Panc1 (cell line): ENCODE measurements around the gene CST9L. TPM values are rescaled to one million over a fixed set of nuclear protein-coding genes. Genes with fewer than 3 reads are reported as not detected.

Experiments
- ATAC-seq: fragments of 200-7000 bp; cut with Tn5 transposase; 2 replicates; pipeline ENCODE4 v1.9.1; 2020; ENCODE audit warnings: mild to moderate bottlenecking, moderate library complexity
- BruUV-seq: library from RNA; stranded (reverse); fragments of 400-500 nt; replicated peaks from 2 replicates; lab custom pipeline; 2021; lab: Mats Ljungman, UMichigan
- CTCF ChIA-PET: fragments of 300-600 bp; sonication (Branson Sonifier 250); formaldehyde crosslinking; loops from one replicate; lab custom pipeline; 2022; ENCODE audit warnings: antibody characterized with exemption; lab: Charles Lee
- POLR2A ChIA-PET: fragments of 300-600 bp; sonication (Branson Sonifier 250); formaldehyde crosslinking; loops from one replicate; lab custom pipeline; 2022; ENCODE audit warnings: antibody characterized with exemption; lab: Charles Lee
- DNase-seq: peaks from one replicate; pipeline ENCODE4 v3.0.0-alpha.2; 2010; ENCODE audit warnings: low read depth, low spot score
- H3K27ac ChIP-seq: 2 replicates; pipeline ENCODE4 v1.5.1; 2011; ENCODE audit warnings: mild to moderate bottlenecking, low read length, inconsistent platforms
- H3K27me3 ChIP-seq: fragments of 200-500 bp; sonication (Bioruptor generic); 2 replicates; pipeline ENCODE4 v1.6.0; 2014; ENCODE audit warnings: low read length, inconsistent platforms; ENCODE audit not compliant: control insufficient read depth, insufficient read depth
- H3K36me3 ChIP-seq: fragments of 200-500 bp; sonication (Bioruptor generic); 2 replicates; pipeline ENCODE4 v1.5.1; 2014; ENCODE audit warnings: inconsistent platforms, mild to moderate bottlenecking, low read length, moderate library complexity; ENCODE audit not compliant: control insufficient read depth, insufficient read depth
- H3K4me1 ChIP-seq: 2 replicates; pipeline ENCODE4 v1.5.1; 2011; ENCODE audit warnings: inconsistent platforms, mild to moderate bottlenecking, low read length, moderate library complexity; ENCODE audit not compliant: control insufficient read depth, insufficient read depth
- H3K4me3 ChIP-seq, 2 experiments: 2 replicates each; pipeline ENCODE4 v1.5.1; 2011 to 2012; ENCODE audit warnings: low read depth in 2 of 2, low read length in 2 of 2, mild to moderate bottlenecking in 2 of 2, inconsistent platforms in 1 of 2, moderate library complexity in 1 of 2
- H3K9me3 ChIP-seq: fragments of 200-500 bp; sonication (Bioruptor generic); 2 replicates; pipeline ENCODE4 v1.5.1; 2014; ENCODE audit warnings: low read depth, mild to moderate bottlenecking, inconsistent platforms, low read length, moderate library complexity; ENCODE audit not compliant: control insufficient read depth, insufficient read depth
- CTCF ChIP-seq: fragments of 450-650 bp; IDR thresholded peaks from 2 replicates; pipeline ENCODE4 v1.5.1; 2017; ENCODE audit warnings: mild to moderate bottlenecking
- POLR2AphosphoS5 ChIP-seq: IDR thresholded peaks from 2 replicates; pipeline ENCODE4 v1.6.1; 2012; ENCODE audit warnings: mild to moderate bottlenecking, low read depth, low read length, moderate library complexity
- REST ChIP-seq, 2 experiments: IDR thresholded peaks; 2 replicates each; pipeline ENCODE4 v1.6.1; 2011 to 2012; ENCODE audit warnings: low read depth in 2 of 2, control low read depth in 1 of 2, low read length in 1 of 2, mild to moderate bottlenecking in 1 of 2, moderate library complexity in 1 of 2; ENCODE audit not compliant: insufficient read depth in 1 of 2
- SIN3A ChIP-seq: IDR thresholded peaks from 2 replicates; pipeline ENCODE4 v1.6.1; 2012; ENCODE audit warnings: low read depth, mild to moderate bottlenecking, low read length, moderate library complexity, borderline replicate concordance; ENCODE audit not compliant: insufficient read depth
- TCF7L2 ChIP-seq: IDR thresholded peaks from 2 replicates; pipeline ENCODE4 v1.6.1; 2011; ENCODE audit warnings: mild to moderate bottlenecking, low read depth, low read length, inconsistent platforms
- in situ Hi-C: cut with HindIII; loops from 2 replicates; pipeline ENCODE4 v1.10.0; 2016; ENCODE audit warnings: low sequenced_read_pairs, low pct_unique_long_range_greater_than_20kb
- intact Hi-C: fragments of 100-400 bp; cut with micrococcal nuclease; formaldehyde crosslinking; loops from one replicate; pipeline ENCODE4 v1.10.0; 2022; ENCODE audit not compliant: unreplicated experiment
- total RNA-seq: library from RNA; stranded (reverse); gene quantifications from one replicate; pipeline ENCODE4 v1.2.1, GENCODE V29; 2021; ENCODE audit not compliant: unreplicated experiment

Gene CST9L
- total RNA-seq, 1 experiment from 2014 or later = not detected

GRCh38 chr20:23587631-23588030 lies 19.3 kb upstream of the CST9L start:
- ChIA-PET CTCF (no interaction called here), POLR2A (no interaction called here)
- intact Hi-C loops (no loop called here), in situ Hi-C loops (no loop called here)
- Histone ChIP-seq H3K4me3 (no peak overlapping the region), H3K4me1 (no peaks in the 10 kb centered on the region), H3K36me3 (no peaks in the 10 kb centered on the region), H3K9me3 (no peaks in the 10 kb centered on the region), H3K27ac (no peak overlapping the region), H3K27me3 (0 out of 2 replicates have a peak, but pooled peaks cover 2% of the 10 kb centered on the region)
- ATAC-seq = no peak
- no peak for TF ChIP-seq SIN3A
- no peak for TF ChIP-seq REST (IDR thresholded peaks at IDR 0.05; ENCODE audit: insufficient read depth in 1 of 2, low read depth in 2 of 2, low read length in 1 of 2)
- TF ChIP-seq CTCF = no peak
- no peak for TF ChIP-seq TCF7L2
- TF ChIP-seq POLR2AphosphoS5 = no peak
- BruUV-seq = no TSS peak
- DNase-seq = no peak

- no peak for DNase-seq
- no peak overlapping the region for H3K27ac ChIP-seq
Observed at GRCh38 chr20:23586735-23587525, 18.6 kb upstream of the CST9L start.

More at GRCh38 chr20:23586735-23587525, 18.6 kb upstream of the CST9L start:
- CTCF ChIA-PET = no interaction called here
- Histone ChIP-seq H3K27me3 (0 out of 2 replicates have a peak, but pooled peaks cover 2% of the 10 kb centered on the region), H3K4me3 (no peak overlapping the region), H3K4me1 (no peaks in the 10 kb centered on the region), H3K36me3 (no peaks in the 10 kb centered on the region), H3K9me3 (no peaks in the 10 kb centered on the region)
- BruUV-seq = no TSS peak
- POLR2A ChIA-PET = no interaction called here
- in situ Hi-C loops (no loop called here), intact Hi-C loops (no loop called here)
- TF ChIP-seq SIN3A = no peak
- no peak for TF ChIP-seq TCF7L2
- TF ChIP-seq POLR2AphosphoS5 = no peak
- TF ChIP-seq CTCF = no peak
- TF ChIP-seq REST (IDR thresholded peaks at IDR 0.05; ENCODE audit: insufficient read depth in 1 of 2, low read depth in 2 of 2, low read length in 1 of 2) = no peak
- ATAC-seq = no peak
